CD4-positive, CD25-positive, alpha-beta regulatory T cell (primary cell): Measurements from ENCODE around the gene PDE4B. TPM values are rescaled to one million over a fixed set of nuclear protein-coding genes. Genes with fewer than 3 reads are reported as not detected.
A peak's percentile ranks its signal among the peaks of the same experiment; 100 is the strongest.

ENCODE experiments used
- ATAC-seq, 2 donors: fragments of 150-1000 bp; cut with Tn5 transposase; one replicate each; pipeline ENCODE4 v1.10.0; 2021; ENCODE audit warnings: low read depth in 2 of 2, moderate number of reproducible peaks in 2 of 2, moderate library complexity in 1 of 2
- DNase-seq, 3 donors: peaks; one replicate each; pipeline versions ENCODE4 v3.0.0 to v3.0.0-alpha.2; 2012 to 2022; ENCODE audit warnings: mixed read lengths in 1 of 3
- H3K27ac ChIP-seq: one replicate; pipeline ENCODE4 v1.7.0; 2013; ENCODE audit warnings: mild to moderate bottlenecking, low read length; ENCODE audit not compliant: insufficient read depth, poor library complexity, severe bottlenecking
- H3K27me3 ChIP-seq: one replicate; pipeline ENCODE4 v1.7.0; 2013; ENCODE audit warnings: low read length; ENCODE audit not compliant: control insufficient read depth, insufficient read depth
- H3K36me3 ChIP-seq: one replicate; pipeline ENCODE4 v1.7.0; 2013; ENCODE audit warnings: mild to moderate bottlenecking, low read length, moderate library complexity; ENCODE audit not compliant: control insufficient read depth, insufficient read depth
- H3K4me1 ChIP-seq: 2 replicates; pipeline ENCODE4 v1.7.0; 2013; ENCODE audit warnings: mild to moderate bottlenecking, low read length; ENCODE audit not compliant: insufficient read depth, control insufficient read depth, poor library complexity, severe bottlenecking
- H3K4me3 ChIP-seq: one replicate; pipeline ENCODE4 v1.7.0; 2013; ENCODE audit warnings: low read depth, mild to moderate bottlenecking, low read length, moderate library complexity
- H3K9me3 ChIP-seq, 2 experiments: 1 replicate in 1 of 2; 2 replicates in 1 of 2; pipeline ENCODE4 v1.7.0; 2013; ENCODE audit warnings: low read length in 2 of 2, mild to moderate bottlenecking in 1 of 2, moderate library complexity in 1 of 2; ENCODE audit not compliant: control insufficient read depth in 2 of 2
- H3K27ac Mint-ChIP-seq, 3 donors: one replicate each; pipeline ENCODE4 v1.8.0; 2020 to 2022; ENCODE audit warnings: mild to moderate bottlenecking in 3 of 3, mixed read lengths in 3 of 3, moderate library complexity in 2 of 3
- H3K27me3 Mint-ChIP-seq: one replicate; pipeline ENCODE4 v1.8.0; 2022; ENCODE audit warnings: mild to moderate bottlenecking, mixed read lengths
- H3K36me3 Mint-ChIP-seq: one replicate; pipeline ENCODE4 v1.8.0; 2020; ENCODE audit warnings: mixed read lengths
- H3K4me1 Mint-ChIP-seq, 4 donors: one replicate each; pipeline ENCODE4 v1.8.0; 2020 to 2022; ENCODE audit warnings: mixed read lengths in 4 of 4, mild to moderate bottlenecking in 1 of 4
- H3K4me3 Mint-ChIP-seq, 4 donors: one replicate each; pipeline ENCODE4 v1.8.0; 2020 to 2022; ENCODE audit warnings: mild to moderate bottlenecking in 4 of 4, mixed read lengths in 4 of 4, moderate library complexity in 3 of 4
- H3K9me3 Mint-ChIP-seq, 7 donors: one replicate each; pipeline ENCODE4 v1.8.0; 2020 to 2022; ENCODE audit warnings: mixed read lengths in 7 of 7, mild to moderate bottlenecking in 3 of 7, moderate library complexity in 2 of 7
- polyA plus RNA-seq, 4 donors: library from polyadenylated mRNA; unstranded; fragments of 300-500 nt; fragmentation: Illumina TruSeq; gene quantifications; one replicate each; pipeline ENCODE4 v1.2.3, GENCODE V29; 2021
- total RNA-seq: library from RNA; stranded (reverse); gene quantifications from one replicate; pipeline ENCODE4 v1.2.3, GENCODE V29; 2022

The PDE4B gene
- total and polyA plus RNA-seq, 5 donors from 2014 or later, result 63.9 to 200 (median 75.4) TPM

DNA sequence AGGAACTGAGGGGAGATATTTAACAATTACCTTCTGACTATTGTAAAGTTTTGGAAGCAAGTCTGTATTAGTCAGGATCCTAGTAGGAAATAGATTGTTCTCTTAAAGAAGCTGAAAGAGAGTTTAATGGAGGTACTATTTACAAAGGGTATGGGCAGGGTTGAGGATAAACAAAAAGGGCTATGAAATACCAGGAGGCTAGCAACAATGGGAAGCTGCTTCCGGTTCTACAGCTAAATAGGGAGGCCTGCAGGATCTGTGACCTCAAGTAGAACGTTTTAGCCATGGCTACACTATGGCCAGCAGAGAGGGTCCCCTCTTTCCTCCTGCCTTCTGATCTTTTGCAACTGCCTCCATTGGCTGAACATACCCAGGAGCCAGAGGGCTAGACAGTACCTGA is 117.7 kb downstream of the PDE4B start:
- Histone ChIP-seq H3K9me3 (no peaks in the 10 kb centered on the region), H3K4me1 (no peaks in the 10 kb centered on the region), H3K27me3 (peaks cover 2% of the 10 kb centered on the region), H3K36me3 (no peaks in the 10 kb centered on the region), H3K4me3 (no peak overlapping the region), H3K27ac (no peak overlapping the region)
- no peak overlapping the region for H3K27ac Mint-ChIP-seq
- peaks cover 0 to 3% (median 0%) of the 10 kb centered on the region in 7 donors for H3K9me3 Mint-ChIP-seq
- H3K4me1 Mint-ChIP-seq, result no peaks in the 10 kb centered on the region
- H3K36me3 Mint-ChIP-seq, result no peaks in the 10 kb centered on the region
- ATAC-seq, result no peak
- H3K27me3 Mint-ChIP-seq, result no peaks in the 10 kb centered on the region
- DNase-seq, result no peak
- no peak overlapping the region for H3K4me3 Mint-ChIP-seq

DNA sequence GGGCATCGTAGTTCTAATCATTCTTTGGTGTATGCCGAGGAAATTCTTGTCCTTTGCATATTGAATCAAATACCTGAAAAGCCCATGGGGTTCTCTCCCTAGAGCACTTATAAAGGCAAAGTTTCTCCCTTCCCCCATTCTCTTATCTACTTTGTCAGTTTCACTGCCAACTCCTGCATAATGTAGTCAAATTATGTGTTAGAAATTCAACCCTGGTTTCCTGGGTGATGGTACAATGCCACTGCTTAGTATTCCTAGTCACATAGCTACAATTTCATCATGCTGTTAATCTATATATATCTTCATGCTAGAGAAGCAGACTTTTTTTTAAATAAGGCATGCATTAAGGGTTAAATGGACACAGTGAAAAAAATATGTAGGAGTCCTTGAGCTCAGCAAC is 119.0 kb downstream of the PDE4B start:
- Mint-ChIP-seq H3K9me3 (peaks cover 0 to 3% (median 0%) of the 10 kb centered on the region in 7 donors), H3K36me3 (no peaks in the 10 kb centered on the region), H3K27ac (no peak overlapping the region), H3K27me3 (no peaks in the 10 kb centered on the region), H3K4me3 (no peak overlapping the region), H3K4me1 (no peaks in the 10 kb centered on the region)
- H3K9me3 ChIP-seq, result no peaks in the 10 kb centered on the region
- no peak overlapping the region for H3K4me3 ChIP-seq
- ATAC-seq (no peak), DNase-seq (no peak)
- H3K27me3 ChIP-seq, result peaks cover 2% of the 10 kb centered on the region
- H3K27ac ChIP-seq, result no peak overlapping the region
- H3K36me3 ChIP-seq, result no peaks in the 10 kb centered on the region
- no peaks in the 10 kb centered on the region for H3K4me1 ChIP-seq

DNA sequence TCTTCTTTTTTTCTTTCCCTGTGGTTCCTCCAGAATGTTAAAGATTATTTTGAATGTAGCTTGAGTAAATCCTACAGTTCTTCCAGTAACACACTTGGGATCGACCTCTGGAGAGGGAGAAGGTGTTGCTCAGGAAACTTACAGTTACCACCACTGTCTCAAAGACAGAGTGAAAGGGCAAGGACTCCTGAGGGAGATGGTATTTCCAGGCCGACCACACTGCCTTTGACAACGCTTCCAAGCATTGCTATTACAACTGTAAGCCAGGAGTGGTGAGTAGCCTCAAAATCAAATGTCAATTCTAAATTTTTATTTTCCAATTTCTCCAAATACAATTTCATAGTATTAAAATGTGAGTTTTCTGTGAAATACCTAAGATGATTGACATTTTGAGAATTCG is 125.9 kb downstream of the PDE4B start:
- DNase-seq (no peak), ATAC-seq (no peak)
- Histone ChIP-seq H3K36me3 (no peaks in the 10 kb centered on the region), H3K4me3 (no peak overlapping the region), H3K9me3 (no peaks in the 10 kb centered on the region), H3K4me1 (no peaks in the 10 kb centered on the region), H3K27ac (no peak overlapping the region), H3K27me3 (no peaks in the 10 kb centered on the region)
- Mint-ChIP-seq H3K36me3 (no peaks in the 10 kb centered on the region), H3K4me1 (no peaks in the 10 kb centered on the region), H3K4me3 (no peak overlapping the region), H3K27me3 (peaks cover 5% of the 10 kb centered on the region), H3K9me3 (peaks cover 0 to under 1% (median 0%) of the 10 kb centered on the region in 7 donors), H3K27ac (no peak overlapping the region)

DNA sequence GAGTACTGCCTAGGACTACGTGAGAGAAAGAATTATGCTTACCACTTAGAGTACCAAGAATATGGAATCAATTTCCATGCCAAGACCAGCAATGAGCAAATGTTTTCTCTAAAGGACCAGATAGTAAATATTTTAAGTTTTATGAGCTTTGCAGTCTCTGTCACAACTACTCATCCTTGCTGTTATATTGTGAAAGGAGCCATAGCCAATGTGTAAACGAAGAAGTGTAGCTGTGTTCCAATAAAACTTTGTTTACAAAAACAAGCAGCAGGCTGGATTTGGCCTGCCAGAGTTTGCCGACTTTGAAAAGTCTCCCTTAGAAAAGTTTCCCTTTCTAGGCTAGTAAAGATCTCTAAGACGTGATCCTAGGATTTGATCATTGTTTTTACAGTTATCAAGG is 128.8 kb downstream of the PDE4B start:
- H3K4me3 ChIP-seq, result no peak overlapping the region
- Mint-ChIP-seq H3K27ac (no peak overlapping the region), H3K4me1 (no peaks in the 10 kb centered on the region)

DNA sequence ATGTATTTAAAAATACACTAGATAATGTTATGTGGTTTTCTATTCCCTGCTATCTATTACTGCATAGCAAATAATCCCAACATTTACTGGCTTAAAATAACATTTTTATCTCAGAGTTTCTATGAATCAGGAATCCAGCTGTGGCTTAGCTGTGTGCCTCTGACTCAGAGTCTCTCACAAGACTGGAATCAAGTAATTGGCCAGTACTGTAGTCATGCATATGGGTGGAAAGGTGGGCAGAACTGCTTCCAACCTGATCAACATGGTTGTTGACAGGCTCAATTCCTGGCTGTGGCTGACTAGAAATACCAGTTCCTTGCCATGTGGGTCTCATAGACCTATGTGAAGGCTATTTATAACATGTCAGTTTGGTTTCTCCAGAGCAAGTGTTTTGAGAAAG is 131.8 kb downstream of the PDE4B start:
- Mint-ChIP-seq H3K27me3 (peaks cover 5% of the 10 kb centered on the region), H3K9me3 (peaks cover 0 to 4% (median 0%) of the 10 kb centered on the region in 7 donors), H3K4me1 (no peaks in the 10 kb centered on the region), H3K4me3 (no peak overlapping the region), H3K27ac (no peak overlapping the region), H3K36me3 (no peaks in the 10 kb centered on the region)
- ATAC-seq (no peak), DNase-seq (no peak)
- Histone ChIP-seq H3K9me3 (no peaks in the 10 kb centered on the region), H3K4me1 (no peaks in the 10 kb centered on the region), H3K27ac (no peak overlapping the region), H3K36me3 (no peaks in the 10 kb centered on the region), H3K27me3 (no peaks in the 10 kb centered on the region), H3K4me3 (no peak overlapping the region)

More for the DNA sequence above, 128.8 kb downstream of the PDE4B start:
- H3K27me3 Mint-ChIP-seq, result peaks cover 6% of the 10 kb centered on the region
- Histone ChIP-seq H3K36me3 (no peaks in the 10 kb centered on the region), H3K27me3 (no peaks in the 10 kb centered on the region), H3K9me3 (no peaks in the 10 kb centered on the region), H3K27ac (no peak overlapping the region), H3K4me1 (no peaks in the 10 kb centered on the region)
- no peak overlapping the region for H3K4me3 Mint-ChIP-seq
- H3K9me3 Mint-ChIP-seq, result peaks cover 0 to 2% (median 0%) of the 10 kb centered on the region in 7 donors
- no peaks in the 10 kb centered on the region for H3K36me3 Mint-ChIP-seq
- no peak for ATAC-seq
- no peak for DNase-seq

DNA sequence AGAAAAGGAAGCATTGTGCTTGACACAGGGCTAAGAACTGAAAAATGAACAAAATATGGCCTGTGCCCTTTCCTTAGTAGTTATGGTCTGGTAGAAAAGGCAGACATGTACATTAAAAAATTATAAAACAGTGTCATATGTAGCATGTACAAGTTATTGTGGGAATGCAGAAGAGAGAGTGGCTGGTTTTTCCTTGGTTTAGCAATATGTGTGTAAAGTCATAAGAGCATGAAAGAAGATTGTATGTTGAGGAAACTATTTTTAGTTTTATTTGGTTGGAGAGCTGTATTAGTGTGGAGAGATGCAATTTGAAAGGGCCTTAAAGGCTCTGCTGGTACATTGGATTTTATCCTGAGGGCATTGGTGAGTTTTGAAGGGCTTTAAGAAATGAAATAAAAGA is 145.8 kb downstream of the PDE4B start:
- Histone ChIP-seq H3K4me3 (no peak overlapping the region), H3K4me1 (no peaks in the 10 kb centered on the region), H3K27me3 (no peaks in the 10 kb centered on the region), H3K27ac (no peak overlapping the region), H3K9me3 (no peaks in the 10 kb centered on the region), H3K36me3 (no peaks in the 10 kb centered on the region)
- no peak overlapping the region for H3K4me3 Mint-ChIP-seq
- no peaks in the 10 kb centered on the region for H3K9me3 Mint-ChIP-seq
- ATAC-seq (no peak), DNase-seq (no peak)
- no peaks in the 10 kb centered on the region for H3K4me1 Mint-ChIP-seq
- peak overlapping the region in 1 of 3 donors; percentile 16 for H3K27ac Mint-ChIP-seq
- peaks cover 6% of the 10 kb centered on the region for H3K27me3 Mint-ChIP-seq
- H3K36me3 Mint-ChIP-seq, result no peaks in the 10 kb centered on the region

DNA sequence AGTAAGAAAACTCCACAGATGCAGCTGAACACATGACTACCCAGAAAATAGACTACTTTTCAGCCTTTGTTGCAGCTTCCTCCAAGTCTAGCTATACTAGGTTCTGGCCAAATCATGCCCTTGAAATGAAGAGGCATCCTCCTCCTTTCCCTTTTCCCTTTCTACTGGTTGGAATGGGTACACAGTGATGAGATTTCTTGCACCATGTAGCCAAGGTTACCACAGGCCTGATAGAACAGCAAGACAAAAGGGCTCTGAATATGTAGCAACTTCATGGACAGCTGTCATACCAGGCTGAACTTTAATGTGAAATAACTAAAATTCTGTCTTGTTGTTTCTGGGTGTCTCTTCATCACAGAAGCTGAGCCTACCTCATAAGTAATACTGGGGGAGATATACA is 146.5 kb downstream of the PDE4B start:
- Mint-ChIP-seq H3K36me3 (no peaks in the 10 kb centered on the region), H3K4me3 (no peak overlapping the region), H3K4me1 (no peaks in the 10 kb centered on the region), H3K27me3 (peaks cover 6% of the 10 kb centered on the region), H3K27ac (no peak overlapping the region), H3K9me3 (no peaks in the 10 kb centered on the region)
- Histone ChIP-seq H3K27me3 (no peaks in the 10 kb centered on the region), H3K9me3 (no peaks in the 10 kb centered on the region), H3K4me1 (no peaks in the 10 kb centered on the region), H3K27ac (no peak overlapping the region), H3K36me3 (no peaks in the 10 kb centered on the region), H3K4me3 (no peak overlapping the region)
- DNase-seq, result no peak
- ATAC-seq, result no peak

DNA sequence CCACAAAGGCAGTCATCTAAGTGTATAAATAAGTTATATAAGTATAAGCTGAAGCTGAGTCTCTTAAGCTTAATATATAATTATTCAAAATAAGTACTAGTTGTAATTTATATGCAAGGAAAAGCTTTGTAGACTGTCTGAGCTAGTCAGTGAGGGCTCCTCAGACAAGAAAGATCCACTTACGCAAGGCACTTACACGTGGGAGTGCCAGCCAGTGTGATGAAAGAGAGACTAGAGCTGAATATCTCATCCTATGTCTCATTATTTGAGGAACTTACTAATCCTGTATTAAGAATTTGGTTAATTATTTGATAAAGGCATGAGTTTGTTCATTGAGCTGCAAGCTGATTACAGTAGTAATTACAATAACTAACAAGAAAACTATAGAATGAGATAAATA is 146.9 kb downstream of the PDE4B start:
- no peak overlapping the region for H3K27ac ChIP-seq
- no peak overlapping the region for H3K4me3 ChIP-seq
- H3K36me3 Mint-ChIP-seq, result no peaks in the 10 kb centered on the region
- no peak overlapping the region for H3K27ac Mint-ChIP-seq
- H3K9me3 ChIP-seq, result no peaks in the 10 kb centered on the region
- no peaks in the 10 kb centered on the region for H3K36me3 ChIP-seq
- no peaks in the 10 kb centered on the region for H3K4me1 Mint-ChIP-seq
- H3K27me3 ChIP-seq, result no peaks in the 10 kb centered on the region
- H3K4me3 Mint-ChIP-seq, result no peak overlapping the region
- ATAC-seq (no peak), DNase-seq (no peak)
- no peaks in the 10 kb centered on the region for H3K4me1 ChIP-seq
- no peaks in the 10 kb centered on the region for H3K9me3 Mint-ChIP-seq
- peaks cover 6% of the 10 kb centered on the region for H3K27me3 Mint-ChIP-seq
